NCI-H446 treated with DMSO at 0.1 percent for 48 hours (cell line): ENCODE results near the gene IDS.
"Not testable (repeated sequence)": the region's sequence is repeated elsewhere in the genome, so short reads cannot be mapped to it uniquely, and the experiment has no call there.

ENCODE experiments used
- DNase-seq: peaks from one replicate; lab custom pipeline; 2025; lab: John Stamatoyannopoulos, UW

IDS gene

DNA sequence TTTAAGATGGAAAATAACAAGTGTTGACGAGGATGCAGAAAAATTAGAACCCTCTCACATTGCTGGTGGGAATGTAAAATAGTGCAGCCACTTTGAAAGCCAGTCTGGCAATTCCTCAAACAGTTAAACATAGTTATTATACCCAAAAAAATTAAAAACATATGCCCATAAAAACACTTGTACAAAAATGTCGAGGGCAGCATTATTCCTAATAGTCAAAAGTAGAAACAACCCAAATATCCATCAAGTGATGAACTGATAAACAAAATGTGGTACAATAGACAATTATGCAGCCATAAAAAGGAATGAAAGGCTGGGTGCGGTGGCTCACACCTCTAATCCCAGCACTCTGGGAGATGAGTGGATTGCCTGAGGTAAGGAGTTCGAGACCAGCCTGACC, 6.3 kb downstream of the IDS start:
- no peak for DNase-seq

DNA sequence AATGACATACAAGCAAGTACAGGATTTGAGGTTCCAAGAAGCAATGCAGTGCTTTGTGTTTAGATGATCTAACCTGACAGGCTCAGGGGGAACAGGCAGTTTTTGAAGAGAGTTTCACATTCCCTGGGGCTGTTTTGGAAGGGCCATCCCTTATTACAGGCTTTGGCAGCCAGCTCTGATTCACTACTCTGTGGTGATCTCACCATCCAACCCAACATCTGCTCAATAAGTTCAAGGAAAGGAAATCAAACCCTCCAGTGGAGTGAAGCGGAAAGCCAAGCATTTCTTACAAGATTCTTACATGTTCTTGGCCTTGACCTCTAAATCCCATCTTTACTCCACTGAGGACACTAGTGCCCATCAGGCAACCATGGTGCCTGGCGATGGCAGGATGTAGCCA, 7.5 kb downstream of the IDS start:
- no peak for DNase-seq

DNA sequence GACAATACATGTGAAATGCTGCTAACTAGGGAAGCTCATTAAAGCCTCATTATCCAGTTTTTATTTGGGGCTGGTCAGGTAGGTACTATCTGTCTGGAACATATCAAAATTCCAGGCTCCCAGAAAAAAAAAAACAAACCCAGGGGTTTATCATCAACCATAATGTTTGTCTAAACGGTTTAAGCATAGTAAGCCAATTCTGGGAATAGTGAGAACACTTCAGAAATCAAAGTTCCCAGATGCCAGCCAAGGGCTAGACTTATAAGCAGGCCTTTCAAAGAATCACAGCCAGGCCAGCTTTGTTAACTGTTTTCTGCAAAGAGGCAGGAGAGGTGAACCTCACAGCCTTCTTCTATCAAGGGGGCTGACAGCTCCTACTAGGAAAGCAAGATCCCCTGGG, 8.1 kb downstream of the IDS start:
- DNase-seq: no peak

DNA sequence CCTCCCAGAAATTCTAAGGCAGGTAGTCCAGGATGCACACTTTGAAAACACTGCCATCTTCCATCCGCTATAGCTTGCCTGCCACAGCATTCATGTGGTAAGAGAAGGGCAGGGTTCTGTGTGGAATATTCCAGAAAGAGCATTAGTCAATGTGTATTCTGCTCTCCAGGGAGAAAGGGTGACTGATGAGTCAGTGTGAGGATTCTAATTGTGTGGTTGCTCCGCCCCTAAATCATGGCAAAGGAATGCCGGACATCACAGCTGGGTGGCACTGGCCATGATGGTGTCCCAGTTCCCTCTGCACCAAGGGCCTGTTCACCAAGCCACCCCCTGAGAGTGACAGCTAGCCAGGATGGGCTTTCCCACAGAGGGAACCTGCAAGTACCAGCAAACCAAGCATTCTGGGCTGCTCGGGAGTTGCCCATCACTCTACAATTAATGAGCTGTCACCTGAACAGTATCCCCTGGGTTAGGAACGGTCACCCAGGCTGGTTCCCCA, 9.5 kb downstream of the IDS start:
- no peak for DNase-seq

DNA sequence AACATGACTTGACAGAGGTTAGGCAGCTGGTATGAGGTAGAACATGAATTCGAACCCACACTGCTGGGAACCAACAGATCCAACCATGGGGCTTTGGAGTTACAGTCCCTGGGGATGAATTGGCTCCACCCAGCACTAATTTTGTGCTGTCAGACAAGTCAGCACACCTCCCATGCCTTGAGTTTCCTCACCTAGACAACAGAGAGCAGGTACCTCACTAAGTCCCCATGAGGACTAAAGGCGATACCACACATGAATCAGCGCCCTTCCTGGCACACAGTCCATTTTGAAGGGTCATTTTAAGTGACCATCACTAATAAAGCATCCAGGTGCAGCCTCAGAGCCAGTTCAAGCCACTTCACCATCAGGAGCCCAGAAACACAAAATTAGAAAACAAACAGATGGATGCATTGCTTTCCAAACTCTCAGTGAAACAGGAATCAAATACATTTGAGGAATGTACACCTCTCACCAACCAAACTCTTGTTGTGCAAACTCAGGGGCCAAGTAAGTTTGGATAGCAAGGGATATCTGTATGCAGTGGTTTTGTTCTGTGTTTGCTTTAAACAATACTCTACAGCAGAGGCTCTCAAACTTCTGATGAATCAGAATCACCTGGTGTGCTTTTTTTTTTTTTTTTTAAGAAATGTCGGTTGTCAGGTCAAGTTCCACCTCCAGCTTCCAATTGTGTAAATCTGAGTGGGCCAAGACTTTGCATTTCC, 10.1 kb downstream of the IDS start:
- no peak for DNase-seq

DNA sequence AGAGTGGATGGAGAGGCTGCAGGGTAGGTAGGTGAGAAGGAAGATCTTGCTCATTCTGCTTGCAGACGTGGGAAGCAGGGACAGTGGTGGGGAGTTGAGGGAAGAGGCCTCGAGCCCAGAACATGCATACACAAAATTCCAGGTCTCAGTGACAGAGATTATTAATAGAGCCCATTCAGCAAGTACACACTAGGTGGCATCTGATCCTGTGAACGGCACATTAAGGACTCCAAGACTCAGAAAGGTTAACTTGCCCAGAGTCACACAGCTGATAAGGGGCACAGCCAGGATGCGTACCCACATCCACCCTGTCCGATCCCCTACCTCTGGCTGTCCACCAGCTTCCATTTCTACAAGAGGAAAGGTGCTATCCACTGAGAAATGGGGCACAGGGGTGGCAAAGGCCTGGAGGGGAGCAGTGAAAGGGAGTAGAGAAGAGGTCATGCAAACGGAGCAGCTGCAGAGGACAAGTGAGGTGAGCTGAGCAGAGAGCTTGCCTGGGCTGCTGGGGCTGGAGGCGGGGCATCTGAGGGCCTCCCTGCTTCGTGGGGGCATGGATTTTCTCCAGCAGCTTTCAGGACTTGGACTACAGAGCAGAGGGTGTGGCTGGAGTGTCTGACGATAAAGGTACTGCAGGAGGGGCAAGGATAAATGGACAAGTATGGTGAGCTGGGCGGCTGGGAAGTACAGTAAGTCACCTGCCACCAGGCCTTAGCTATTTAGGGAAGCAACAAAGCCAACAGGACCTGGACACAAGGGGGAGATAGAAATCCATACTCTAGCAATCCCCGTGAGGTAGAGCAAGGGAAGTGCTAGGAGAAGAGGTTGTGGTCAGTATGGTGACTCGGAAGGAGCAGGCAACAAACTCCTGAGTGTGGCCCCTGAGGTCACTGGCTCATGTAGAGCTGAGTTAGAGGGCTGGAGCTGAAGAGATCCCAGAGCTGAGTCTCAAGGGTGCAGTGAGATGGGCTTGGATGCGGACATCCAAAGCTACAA, 11.2 kb downstream of the IDS start:
- DNase-seq: no peak

DNA sequence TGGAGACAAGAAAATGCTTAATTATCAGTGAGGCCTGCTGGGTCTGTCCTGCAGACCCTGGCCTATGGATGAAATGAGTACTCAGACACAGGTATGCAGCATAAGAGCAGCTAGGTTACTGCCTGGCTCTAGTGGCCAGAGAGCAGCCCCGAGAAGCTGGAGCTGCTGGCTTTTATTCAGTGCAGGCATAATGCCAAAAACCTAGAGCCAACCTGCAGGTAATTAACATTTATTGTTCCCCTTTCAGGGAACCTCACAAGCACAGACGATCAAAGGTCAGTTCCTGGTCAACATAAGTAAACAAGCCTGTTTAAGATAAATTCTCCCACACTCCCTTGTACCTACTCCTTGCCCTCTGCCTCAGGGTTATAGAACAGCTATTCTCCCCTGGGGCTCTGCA, 13.3 kb downstream of the IDS start:
- DNase-seq: no peak

DNA sequence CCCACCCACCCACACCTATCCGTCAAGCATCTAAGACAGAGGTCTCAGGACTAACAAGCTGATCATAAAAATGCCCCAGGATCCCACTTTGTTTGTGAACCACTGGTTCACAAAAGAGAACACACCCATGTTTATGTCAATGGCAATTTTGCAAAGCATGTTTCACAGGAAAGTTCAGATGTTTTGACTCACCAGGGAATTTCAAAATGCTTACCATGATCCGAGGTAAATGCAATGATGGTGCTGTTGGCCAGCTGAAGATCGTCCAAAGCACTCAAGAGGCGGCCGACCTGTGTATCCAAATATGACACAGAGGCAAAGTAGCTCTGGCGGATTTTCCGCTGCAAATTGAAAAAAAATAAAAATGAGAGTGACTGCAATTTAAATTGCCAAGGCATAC, 15.0 kb downstream of the IDS start:
- DNase-seq: no peak

DNA sequence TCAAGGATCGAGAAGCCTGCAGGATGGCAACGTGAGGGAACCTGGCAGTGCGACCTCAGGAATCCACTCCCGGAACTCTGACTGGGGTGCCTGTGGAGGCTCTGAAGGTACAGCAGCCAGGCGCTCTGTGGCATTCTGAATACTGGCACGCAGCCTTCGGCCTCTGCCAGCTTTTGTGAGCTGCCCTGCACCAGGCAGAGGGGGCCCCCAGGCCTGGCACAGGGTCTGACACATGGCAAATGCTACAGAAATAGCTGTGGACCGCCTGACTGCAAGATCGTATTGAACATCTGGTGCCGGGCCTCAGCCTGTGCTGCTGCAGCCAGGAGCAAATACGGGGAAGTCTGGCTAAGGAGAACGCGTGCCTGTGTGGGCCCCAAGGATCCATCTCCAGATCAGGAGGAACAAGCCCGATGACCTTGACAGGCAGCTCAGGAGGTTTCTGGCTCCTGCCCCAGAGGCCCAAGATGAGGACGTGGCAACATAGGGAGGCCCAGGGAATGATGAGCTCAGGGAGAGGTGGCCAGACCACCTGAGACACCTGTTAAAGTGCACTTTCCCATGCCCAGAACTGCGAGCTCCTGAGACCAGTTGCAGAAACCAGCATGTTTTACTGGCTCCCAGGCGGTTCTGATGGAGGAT, 16.6 kb downstream of the IDS start:
- DNase-seq: not testable (repeated sequence)

DNA sequence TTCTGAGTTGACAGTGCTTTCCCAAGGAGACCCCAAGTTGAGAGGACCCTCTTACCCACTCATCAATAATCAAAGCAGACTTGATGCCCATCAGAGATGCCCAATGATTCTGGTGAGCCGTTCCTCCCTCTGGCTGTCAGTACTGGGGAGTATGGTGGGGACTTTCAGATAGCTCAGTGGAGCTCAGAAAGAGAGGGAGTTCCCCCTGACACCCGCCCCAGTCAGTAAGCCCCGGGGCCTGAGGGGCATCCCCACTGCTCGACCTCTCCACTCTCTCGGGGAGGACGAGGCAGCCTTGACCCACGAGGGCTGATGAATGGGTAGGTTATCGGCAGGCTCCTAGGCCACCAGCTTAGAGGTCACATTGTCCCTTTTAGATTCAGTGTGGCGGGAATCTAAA, 17.1 kb downstream of the IDS start:
- not testable (repeated sequence) for DNase-seq

DNA sequence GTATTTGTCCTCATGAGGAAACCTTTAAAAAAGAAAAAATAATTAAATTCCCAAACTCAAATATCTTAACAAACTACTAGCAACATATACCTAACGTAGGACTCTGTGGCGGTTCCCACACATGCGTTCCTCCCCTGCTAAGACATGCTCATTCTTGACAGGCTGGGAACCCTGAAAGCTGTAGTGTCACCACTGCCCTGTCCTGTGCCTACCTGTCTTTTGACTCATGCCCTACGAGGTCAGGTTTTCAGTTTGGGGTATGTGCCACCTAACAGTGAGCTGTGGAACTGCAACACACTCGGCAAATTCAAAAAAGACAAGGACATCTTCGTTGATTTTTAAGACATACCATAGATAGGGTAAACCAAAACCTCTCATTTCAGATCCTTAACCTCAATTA, 17.8 kb downstream of the IDS start:
- no peak for DNase-seq

DNA sequence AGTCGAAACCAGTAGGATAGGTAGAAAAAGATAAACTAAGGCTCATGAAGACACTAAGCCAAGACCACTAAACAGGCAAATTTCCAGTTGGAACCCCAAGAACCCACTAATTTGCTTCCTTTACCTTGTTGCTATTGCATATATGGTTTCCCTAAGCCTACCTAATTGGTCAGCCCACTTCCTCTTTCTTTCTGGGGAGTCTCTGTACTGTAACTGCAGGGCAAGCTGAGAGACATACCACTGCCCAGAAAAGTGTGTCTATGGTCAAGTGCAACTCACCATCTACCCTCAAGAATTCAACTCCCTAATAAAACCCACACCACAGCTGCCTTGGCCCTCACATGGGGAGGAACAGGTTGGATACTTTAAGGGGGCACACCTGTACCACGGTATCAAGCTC, 28.6 kb downstream of the IDS start:
- no peak for DNase-seq

DNA sequence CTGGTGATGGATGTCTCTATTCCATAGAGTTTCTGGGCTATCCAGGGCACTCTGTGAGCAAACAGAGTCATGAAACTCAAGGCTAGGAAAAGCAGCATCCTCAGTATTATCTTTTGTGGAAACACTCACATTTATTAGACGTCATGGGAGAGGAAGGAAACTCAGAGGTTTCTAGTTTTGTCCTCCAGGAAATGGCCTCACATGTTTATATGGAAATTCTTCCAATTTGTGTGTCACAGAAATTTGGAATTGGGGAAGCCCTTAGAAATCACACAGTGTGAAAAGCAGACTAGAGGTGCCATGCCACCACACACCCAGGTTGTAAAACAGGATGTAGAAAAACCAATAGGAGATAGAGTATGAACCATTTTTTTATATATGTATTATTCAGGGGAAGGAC, 31.1 kb downstream of the IDS start:
- no peak for DNase-seq

DNA sequence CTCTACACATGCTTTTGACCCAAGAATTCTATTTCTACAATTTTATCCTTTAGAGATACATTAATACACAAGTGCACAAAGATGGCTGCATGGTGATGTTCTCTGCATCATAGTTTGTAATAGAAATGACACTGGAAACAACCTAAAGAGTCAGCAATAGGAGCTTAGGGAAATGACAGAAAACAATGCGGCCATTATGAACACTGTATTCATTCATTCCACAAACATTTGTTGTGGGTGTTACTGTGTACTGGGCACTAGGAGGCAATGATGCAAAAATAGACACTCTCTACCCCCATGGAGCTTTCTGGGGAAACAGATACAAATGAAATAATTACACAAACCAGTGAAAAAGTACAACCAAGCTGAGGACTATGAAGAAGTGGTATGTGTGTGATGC, 32.0 kb downstream of the IDS start:
- DNase-seq: no peak

DNA sequence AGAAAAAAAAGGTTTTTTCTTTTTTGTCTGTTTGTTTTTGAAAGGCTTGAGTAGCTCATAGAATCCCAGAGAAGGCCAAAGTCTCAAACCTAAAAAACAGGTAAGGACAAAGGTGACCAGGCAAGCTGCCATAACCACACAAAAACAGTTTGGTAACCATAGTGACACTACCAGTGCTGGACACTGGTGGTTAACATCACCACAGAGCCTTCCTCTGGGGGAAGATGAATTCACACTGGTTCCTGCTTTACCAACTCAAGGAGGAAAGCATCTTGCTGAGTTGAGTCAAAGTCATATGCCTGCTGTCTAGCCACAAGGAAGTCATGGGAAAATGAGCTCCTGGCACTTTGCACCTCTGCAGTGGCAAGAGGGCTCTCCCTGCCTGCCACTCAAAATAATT, 32.5 kb downstream of the IDS start:
- DNase-seq: no peak

DNA sequence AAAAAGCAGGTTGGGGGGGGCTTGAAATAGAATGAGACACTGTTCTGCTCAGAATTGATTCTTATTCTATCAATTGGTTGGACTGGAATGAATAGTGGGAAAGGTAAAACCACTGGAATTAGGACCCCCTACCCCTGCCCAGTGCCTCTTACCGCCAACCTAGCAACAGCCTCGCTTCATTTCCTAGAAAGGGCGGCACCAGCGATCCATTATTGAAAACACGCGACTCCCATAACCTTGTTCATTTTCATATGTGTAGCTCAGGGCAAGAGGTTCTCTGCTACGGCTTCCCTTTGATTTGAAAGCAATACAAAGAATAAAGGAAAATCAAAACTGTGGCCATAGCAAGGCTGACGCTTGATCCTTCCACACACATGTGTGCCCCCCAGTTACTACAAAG, 33.7 kb downstream of the IDS start:
- DNase-seq: no peak

DNA sequence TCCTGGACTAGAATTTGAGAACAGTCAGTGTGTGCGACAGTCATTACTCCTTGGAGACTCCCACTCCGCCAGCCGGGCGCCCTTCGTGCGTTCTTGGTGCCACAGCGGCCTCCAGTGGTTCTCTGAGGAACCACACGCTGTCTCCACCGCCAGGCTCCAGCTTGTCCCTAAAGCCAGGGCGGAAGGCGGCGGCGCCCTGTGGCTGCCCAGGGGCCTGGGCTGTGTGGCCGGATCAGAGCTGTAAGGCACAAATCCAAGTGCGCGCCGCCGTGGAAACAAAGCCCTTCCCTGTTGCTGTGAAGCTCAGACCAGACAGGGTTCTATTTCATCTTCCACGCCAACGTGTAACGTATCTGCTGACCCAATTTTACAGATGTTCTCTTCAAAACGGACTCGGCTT, 34.2 kb downstream of the IDS start:
- peak; percentile 30 for DNase-seq

DNA sequence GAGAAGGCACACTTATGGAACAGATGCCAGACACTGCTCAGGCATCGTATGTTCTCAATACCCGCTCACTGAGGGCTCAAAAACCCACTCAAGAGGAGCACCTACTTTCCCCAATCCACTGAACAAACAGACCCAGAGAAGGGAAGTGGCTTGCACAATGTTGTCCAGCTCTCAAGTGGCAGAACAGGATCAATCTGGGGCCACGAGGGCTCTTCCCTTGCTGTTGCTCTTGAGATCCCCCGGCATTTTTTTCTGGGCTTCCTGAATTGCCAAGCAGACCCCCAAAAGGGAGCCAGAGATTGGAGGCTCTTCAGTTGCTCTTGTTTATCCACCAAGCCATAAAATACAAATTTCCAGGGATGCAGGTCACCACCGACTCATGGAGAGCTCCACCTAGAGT, 35.7 kb downstream of the IDS start:
- DNase-seq: no peak

DNA sequence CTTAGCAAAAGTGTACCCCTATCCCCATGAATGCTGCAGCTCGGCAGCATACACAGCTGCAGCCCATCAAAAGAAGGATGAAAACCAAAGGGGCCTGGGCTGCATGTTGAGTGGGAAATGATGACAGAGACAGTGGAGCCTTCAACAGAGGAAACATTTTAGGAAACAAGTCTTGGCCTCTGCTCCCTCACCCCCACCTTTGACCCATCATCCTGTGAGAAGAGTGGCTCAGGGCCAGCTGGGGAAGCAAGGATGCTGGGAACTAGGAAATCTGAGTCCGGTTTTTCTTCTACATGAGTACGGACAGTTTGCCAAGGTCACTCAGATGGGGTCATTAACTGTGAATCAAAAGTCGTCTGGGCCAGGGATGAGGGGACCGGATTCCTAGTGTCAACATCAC, 37.2 kb downstream of the IDS start:
- DNase-seq: no peak

DNA sequence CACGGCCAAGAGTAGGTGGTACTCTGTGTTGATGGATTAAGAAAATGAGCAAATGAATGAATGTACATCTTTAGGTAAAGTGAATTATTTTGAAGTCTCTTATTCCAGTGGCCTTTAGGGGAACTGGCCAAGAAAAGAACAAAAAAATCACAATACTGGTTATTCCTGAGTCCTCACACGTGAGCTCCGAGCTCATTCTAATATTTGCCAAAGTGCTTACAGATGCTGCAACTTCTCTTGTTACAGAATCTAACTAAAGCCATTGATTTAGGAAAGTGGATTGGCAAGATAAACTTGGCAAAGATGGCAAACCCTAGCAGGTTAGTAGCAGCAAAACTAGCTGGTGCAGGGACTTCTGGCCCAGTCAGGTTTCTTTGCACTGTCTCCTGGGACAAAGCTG, 37.6 kb downstream of the IDS start:
- no peak for DNase-seq

DNA sequence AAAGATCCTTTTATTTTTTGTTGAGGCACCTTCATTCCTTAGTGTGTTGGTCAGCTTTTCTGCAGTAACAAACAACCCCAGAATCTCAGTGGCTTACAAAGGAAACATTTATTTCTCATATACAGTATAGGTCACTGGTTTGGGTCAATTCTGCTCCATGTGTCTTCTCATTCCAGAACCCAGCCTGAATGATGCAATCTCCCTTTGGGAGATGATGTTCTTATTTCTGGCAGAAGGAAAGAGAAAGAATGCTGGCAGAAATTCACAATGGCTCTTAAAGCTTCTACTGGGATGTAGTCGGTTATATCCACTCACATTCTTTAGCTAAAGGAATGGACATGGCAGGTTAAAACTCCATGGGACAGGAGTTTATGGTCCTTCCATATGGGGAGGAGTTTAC, 42.3 kb downstream of the IDS start:
- DNase-seq: no peak

DNA sequence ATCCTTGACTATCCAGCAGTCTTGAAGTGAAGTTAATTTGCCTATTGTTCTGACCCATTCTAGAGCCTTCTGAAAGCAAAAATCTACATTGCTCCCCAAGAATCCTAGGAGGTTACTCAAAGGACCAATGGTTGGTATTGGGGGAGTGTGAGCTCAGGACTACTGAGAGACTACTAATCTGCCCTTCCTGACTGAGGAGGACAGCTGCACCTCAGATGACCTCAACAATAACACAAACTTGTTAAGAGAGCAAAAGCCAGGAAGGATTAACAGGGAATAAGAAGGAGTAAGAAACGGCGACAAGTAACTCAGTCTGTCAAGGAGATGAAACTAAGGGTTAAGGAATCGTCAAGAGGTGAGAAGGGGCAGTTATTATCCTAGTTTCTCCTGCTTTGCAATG, 43.4 kb downstream of the IDS start:
- DNase-seq: no peak

DNA sequence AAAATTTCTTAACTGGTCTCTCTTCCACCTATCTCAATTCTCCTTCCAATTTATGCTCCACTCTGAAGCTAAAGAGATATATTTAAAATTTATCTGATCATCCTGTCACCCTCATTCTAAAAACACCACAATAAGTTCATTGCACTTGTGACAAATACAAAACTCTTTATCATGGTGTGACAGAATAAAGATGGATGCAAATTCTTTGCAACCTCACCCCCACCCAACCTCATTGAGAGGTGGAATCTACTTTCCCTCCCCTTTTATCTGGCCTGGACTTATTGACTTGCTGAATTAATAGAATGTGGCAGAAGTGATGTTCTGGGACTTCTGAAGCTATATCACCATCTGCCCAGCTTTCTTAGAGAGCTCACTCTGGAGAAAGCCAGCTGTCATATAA, 46.5 kb downstream of the IDS start:
- no peak for DNase-seq
